ES-I3 (cell line): ENCODE data around the gene SEL1L.
"Not testable (repeated sequence)": the region's sequence is repeated elsewhere in the genome, so short reads cannot be mapped to it uniquely, and the experiment has no call there.

Source experiments
- H3K36me3 ChIP-seq: 2 replicates; pipeline ENCODE4 v1.6.1; 2013; ENCODE audit warnings: mild to moderate bottlenecking, low read length, control low read depth, moderate library complexity; ENCODE audit not compliant: insufficient read depth
- H3K4me1 ChIP-seq: 2 replicates; pipeline ENCODE4 v1.6.1; 2013; ENCODE audit warnings: mild to moderate bottlenecking, control low read depth, low read length; ENCODE audit not compliant: insufficient read depth
- H3K9ac ChIP-seq: 2 replicates; pipeline ENCODE4 v1.6.1; 2013; ENCODE audit warnings: low read depth, mild to moderate bottlenecking, low read length, moderate library complexity
- H3K9me3 ChIP-seq: 2 replicates; pipeline ENCODE4 v1.6.1; 2013; ENCODE audit warnings: mild to moderate bottlenecking, low read length, moderate library complexity; ENCODE audit not compliant: control insufficient read depth, insufficient read depth

SEL1L gene

GRCh38 chr14:81516986-81517797, 16.5 kb downstream of the SEL1L start:
- Histone ChIP-seq H3K9ac (no peak overlapping the region), H3K9me3 (no peaks in the 10 kb centered on the region), H3K4me1 (peaks cover 13% of the 10 kb centered on the region), H3K36me3 (no peaks in the 10 kb centered on the region)

GRCh38 chr14:81515927-81516326, 17.7 kb downstream of the SEL1L start:
- H3K9me3 ChIP-seq, H3K9ac ChIP-seq, H3K36me3 ChIP-seq: not testable (repeated sequence)
- peaks cover 17% of the 10 kb centered on the region for H3K4me1 ChIP-seq

GRCh38 chr14:81512826-81513225, 20.8 kb downstream of the SEL1L start:
- peaks cover 15% of the 10 kb centered on the region for H3K4me1 ChIP-seq
- not testable (repeated sequence) for H3K9me3 ChIP-seq, H3K9ac ChIP-seq, H3K36me3 ChIP-seq

- Histone ChIP-seq H3K9me3 (no peaks in the 10 kb centered on the region), H3K9ac (no peak overlapping the region), H3K4me1 (peaks cover 4% of the 10 kb centered on the region), H3K36me3 (0 out of 2 replicates have a peak, but pooled peaks cover 3% of the 10 kb centered on the region)
Observed at GRCh38 chr14:81511111-81511904, 22.3 kb downstream of the SEL1L start.

- Histone ChIP-seq H3K9ac (no peak overlapping the region), H3K36me3 (peaks cover 10% of the 10 kb centered on the region; the same call in 1 of the 2 replicates), H3K9me3 (no peaks in the 10 kb centered on the region), H3K4me1 (peaks cover 4% of the 10 kb centered on the region)
Observed at GRCh38 chr14:81509838-81510452, 23.7 kb downstream of the SEL1L start.

GRCh38 chr14:81509321-81509720, 24.3 kb downstream of the SEL1L start:
- peaks cover 4% of the 10 kb centered on the region for H3K4me1 ChIP-seq
- no peak overlapping the region for H3K9ac ChIP-seq
- peaks cover 10% of the 10 kb centered on the region; the same call in 1 of the 2 replicates for H3K36me3 ChIP-seq

GRCh38 chr14:81506487-81506886, 27.2 kb downstream of the SEL1L start:
- Histone ChIP-seq H3K4me1 (peaks cover 4% of the 10 kb centered on the region), H3K36me3 (peaks cover 13% of the 10 kb centered on the region; the same call in 1 of the 2 replicates)

More at GRCh38 chr14:81509321-81509720, 24.3 kb downstream of the SEL1L start:
- H3K9me3 ChIP-seq = no peaks in the 10 kb centered on the region

GRCh38 chr14:81504864-81505263, 28.8 kb downstream of the SEL1L start:
- H3K4me1 ChIP-seq = no peaks in the 10 kb centered on the region
- H3K9ac ChIP-seq = no peak overlapping the region
- no peaks in the 10 kb centered on the region for H3K9me3 ChIP-seq
- peaks cover 17% of the 10 kb centered on the region; the same call in 1 of the 2 replicates for H3K36me3 ChIP-seq

More at GRCh38 chr14:81506487-81506886, 27.2 kb downstream of the SEL1L start:
- Histone ChIP-seq H3K9ac (no peak overlapping the region), H3K9me3 (no peaks in the 10 kb centered on the region)

- no peak overlapping the region for H3K9ac ChIP-seq
- no peaks in the 10 kb centered on the region for H3K36me3 ChIP-seq
- no peaks in the 10 kb centered on the region for H3K9me3 ChIP-seq
- H3K4me1 ChIP-seq = no peaks in the 10 kb centered on the region
Observed at GRCh38 chr14:81485781-81486180, 47.9 kb downstream of the SEL1L start.

GRCh38 chr14:81485372-81485771, 48.3 kb downstream of the SEL1L start:
- Histone ChIP-seq H3K36me3 (no peaks in the 10 kb centered on the region), H3K9ac (no peak overlapping the region), H3K4me1 (no peaks in the 10 kb centered on the region), H3K9me3 (no peaks in the 10 kb centered on the region)

- H3K9me3 ChIP-seq = no peaks in the 10 kb centered on the region
- no peaks in the 10 kb centered on the region for H3K4me1 ChIP-seq
- H3K36me3 ChIP-seq = no peaks in the 10 kb centered on the region
- H3K9ac ChIP-seq = no peak overlapping the region
Observed at GRCh38 chr14:81484120-81484519, 49.5 kb downstream of the SEL1L start.

- no peak overlapping the region for H3K9ac ChIP-seq
- no peaks in the 10 kb centered on the region for H3K9me3 ChIP-seq
- H3K4me1 ChIP-seq = no peaks in the 10 kb centered on the region
- H3K36me3 ChIP-seq = peaks cover 8% of the 10 kb centered on the region; the same call in 1 of the 2 replicates
Observed at GRCh38 chr14:81480741-81481140, 52.9 kb downstream of the SEL1L start.

GRCh38 chr14:81478446-81478845, 55.2 kb downstream of the SEL1L start:
- H3K9me3 ChIP-seq = no peaks in the 10 kb centered on the region
- H3K4me1 ChIP-seq = no peaks in the 10 kb centered on the region
- peaks cover 8% of the 10 kb centered on the region; the same call in 1 of the 2 replicates for H3K36me3 ChIP-seq
- no peak overlapping the region for H3K9ac ChIP-seq

GRCh38 chr14:81476816-81477215, 56.8 kb downstream of the SEL1L start:
- peaks cover 8% of the 10 kb centered on the region; the same call in 1 of the 2 replicates for H3K36me3 ChIP-seq

More at GRCh38 chr14:81476816-81477215, 56.8 kb downstream of the SEL1L start:
- no peak overlapping the region for H3K9ac ChIP-seq
- no peaks in the 10 kb centered on the region for H3K9me3 ChIP-seq
- peaks cover 4% of the 10 kb centered on the region; the same call in 1 of the 2 replicates for H3K4me1 ChIP-seq
